Loucy (cell line): ENCODE data around the gene RUVBL1.

Experiments
- CTCF ChIP-seq: fragments of 200-600 bp; sonication (generic); conservative IDR thresholded peaks from 2 replicates; pipeline ENCODE4 v1.5.1; 2014; ENCODE audit warnings: mild to moderate bottlenecking, antibody characterized with exemption, low read length
- EZH2phosphoT487 ChIP-seq: fragments of 200-600 bp; IDR thresholded peaks from 2 replicates; pipeline ENCODE4 v1.6.1; 2018; ENCODE audit warnings: antibody characterized with exemption, mild to moderate bottlenecking, moderate library complexity, borderline replicate concordance

GRCh38 chr3:128100161-128100560 is 23.5 kb downstream of the RUVBL1 start:
- TF ChIP-seq CTCF (no peak), EZH2phosphoT487 (no peak)
